Motor neuron (in vitro differentiated cells): Measurements from ENCODE around the gene BPIFB6. TPM values are rescaled to one million over a fixed set of nuclear protein-coding genes. Genes with fewer than 3 reads are reported as not detected.

ENCODE experiments used
- ATAC-seq, 8 experiments: fragments of 200-7000 bp; cut with Tn5 transposase; replicated peaks in 6 of 8; 2 replicates each; pipeline ENCODE4 v1.8.0; 2021; ENCODE audit warnings: mild to moderate bottlenecking in 8 of 8, moderate library complexity in 8 of 8
- H3K27ac ChIP-seq, 2 donors: fragments of 250-450 bp; sonication (Bioruptor Pico); 2 replicates each; pipeline ENCODE4 v1.9.0; 2021; ENCODE audit warnings: antibody characterized with exemption in 2 of 2, mild to moderate bottlenecking in 2 of 2, moderate library complexity in 1 of 2
- H3K4me1 ChIP-seq, 2 donors: fragments of 250-450 bp; sonication (Bioruptor Pico); replicated peaks in 1 of 2; 2 replicates each; pipeline ENCODE4 v1.6.1; 2021; ENCODE audit warnings: antibody characterized with exemption in 2 of 2, mild to moderate bottlenecking in 2 of 2, moderate library complexity in 1 of 2
- H3K4me3 ChIP-seq, 5 donors: fragments of 250-450 bp; sonication (Bioruptor Pico); 2 replicates each; pipeline ENCODE4 v1.9.0; 2021; ENCODE audit warnings: antibody characterized with exemption in 5 of 5, mild to moderate bottlenecking in 5 of 5, moderate library complexity in 4 of 5
- WGBS, 10 experiments: fragments of 450-650 bp; shearing (Covaris generic); methylation state at CpG; one replicate each; pipeline ENCODE4 v1.0.0; 2022; 5-methylcytosine and 5-hydroxymethylcytosine counted together
- in situ Hi-C, 9 experiments: fragments of 400-800 bp; cut with MboI; loops; one replicate each; pipeline ENCODE4 v1.15.0; 2021; ENCODE audit warnings: low sequenced_read_pairs in 9 of 9, low pct_unique_long_range_greater_than_20kb in 2 of 9; ENCODE audit not compliant: unreplicated experiment in 9 of 9
- total RNA-seq, 8 experiments: library from RNA; unstranded; fragments of 300-600 nt; gene quantifications; 2 replicates each; pipeline versions ENCODE4 v1.2.3 to v1.2.4, GENCODE V29; 2022

The BPIFB6 gene
- total RNA-seq, 8 experiments from 2014 or later: not detected

DNA sequence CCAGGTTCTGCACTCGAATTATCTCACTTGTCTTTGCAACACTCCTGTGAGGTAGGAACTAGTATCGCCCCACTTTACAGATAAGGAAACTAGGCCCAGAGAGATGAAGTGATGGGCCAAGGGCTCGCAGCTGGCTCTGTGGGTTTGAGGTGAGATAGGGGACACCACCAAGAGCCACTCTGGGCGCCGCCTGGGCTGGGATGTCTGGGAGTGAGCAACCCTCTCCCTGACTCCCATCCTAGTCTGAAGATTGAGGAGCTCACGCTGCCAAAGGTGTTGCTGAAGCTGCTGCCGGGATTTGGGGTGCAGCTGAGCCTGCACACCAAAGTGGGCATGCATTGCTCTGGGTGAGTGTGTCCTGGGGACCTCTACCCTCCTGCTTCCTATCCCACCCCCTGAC, 27.7 kb downstream of the BPIFB6 start:
- WGBS, 10 experiments: 46 to 94% (median 89%) methylated on average over 2 to 4 of the region's 7 CpGs; no CpG with 5 or more reads in 5 of the 10 experiments
- Histone ChIP-seq H3K4me3 (no peak overlapping the region), H3K4me1 (peaks cover 9% of the 10 kb centered on the region in 2 donors), H3K27ac (no peak overlapping the region)
- in situ Hi-C loops: loop anchor here in 1 of 9 experiments (25.0 kb wide), 1 partner anchor 147 kb away; no protein-coding TSS in a partner anchor
- ATAC-seq: no peak

DNA sequence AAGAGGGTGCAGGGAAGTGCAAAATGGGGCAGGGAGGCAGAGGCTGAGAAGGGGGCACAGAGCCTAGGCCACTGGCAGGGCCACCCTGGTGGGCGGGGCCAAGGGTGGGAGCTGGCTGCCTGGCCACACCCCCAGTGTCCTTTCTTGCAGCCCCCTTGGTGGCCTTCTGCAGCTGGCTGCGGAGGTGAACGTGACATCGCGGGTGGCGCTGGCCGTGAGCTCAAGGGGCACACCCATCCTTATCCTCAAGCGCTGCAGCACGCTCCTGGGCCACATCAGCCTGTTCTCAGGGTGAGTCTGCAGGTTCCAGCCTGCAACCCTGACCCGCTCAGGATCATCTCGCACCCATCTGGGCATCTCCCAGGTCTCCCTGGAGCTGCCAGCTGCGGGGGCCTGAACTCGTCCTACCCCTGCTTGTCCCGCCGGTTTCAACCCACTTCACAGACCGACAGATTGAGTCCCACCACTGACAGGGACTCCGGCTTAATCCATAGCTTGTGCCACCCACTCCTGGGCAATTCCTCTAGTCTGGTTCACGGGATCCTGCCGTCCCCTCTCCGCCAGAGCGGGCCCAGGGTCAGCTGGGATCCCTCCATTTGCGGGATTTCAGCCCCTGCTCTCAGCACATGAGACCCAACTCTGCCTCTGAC, 28.4 kb downstream of the BPIFB6 start:
- 80 to 94% (median 87%) methylated on average over 1 to 3 of the region's 22 CpGs; no CpG with 5 or more reads in 7 of the 10 experiments for WGBS, 10 experiments
- peaks cover 9% of the 10 kb centered on the region in 2 donors for H3K4me1 ChIP-seq
- in situ Hi-C loops: loop anchor here in 1 of 9 experiments (25.0 kb wide), 1 partner anchor 148 kb away; no protein-coding TSS in a partner anchor
- no peak overlapping the region for H3K27ac ChIP-seq
- H3K4me3 ChIP-seq: no peak overlapping the region
- ATAC-seq: no peak

DNA sequence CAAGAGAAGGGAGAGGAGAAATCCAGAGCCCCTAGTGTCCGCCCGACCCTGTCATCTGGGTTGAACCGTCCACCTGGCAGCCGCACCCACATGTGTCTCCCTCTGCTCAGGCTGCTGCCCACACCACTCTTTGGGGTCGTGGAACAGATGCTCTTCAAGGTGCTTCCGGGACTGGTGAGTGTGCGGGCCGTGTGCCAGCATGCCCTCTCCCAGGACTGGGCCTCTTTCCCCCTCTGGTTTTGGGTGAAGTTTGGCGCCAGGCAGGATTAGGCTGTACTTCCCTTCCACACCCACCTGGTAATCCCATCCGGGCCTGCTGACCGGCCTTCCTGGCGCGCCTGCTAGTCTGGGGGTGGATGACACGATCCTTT, 30.2 kb downstream of the BPIFB6 start:
- no peak for ATAC-seq
- Histone ChIP-seq H3K27ac (no peak overlapping the region), H3K4me1 (peaks cover 9% of the 10 kb centered on the region in 2 donors), H3K4me3 (no peak overlapping the region)
- in situ Hi-C loops: loop anchor here in 1 of 9 experiments (25.0 kb wide), 1 partner anchor 149 kb away; no protein-coding TSS in a partner anchor
- WGBS, 10 experiments: 60 to 100% (median 82%) methylated on average over 1 to 4 of the region's 14 CpGs; no CpG with 5 or more reads in 6 of the 10 experiments

DNA sequence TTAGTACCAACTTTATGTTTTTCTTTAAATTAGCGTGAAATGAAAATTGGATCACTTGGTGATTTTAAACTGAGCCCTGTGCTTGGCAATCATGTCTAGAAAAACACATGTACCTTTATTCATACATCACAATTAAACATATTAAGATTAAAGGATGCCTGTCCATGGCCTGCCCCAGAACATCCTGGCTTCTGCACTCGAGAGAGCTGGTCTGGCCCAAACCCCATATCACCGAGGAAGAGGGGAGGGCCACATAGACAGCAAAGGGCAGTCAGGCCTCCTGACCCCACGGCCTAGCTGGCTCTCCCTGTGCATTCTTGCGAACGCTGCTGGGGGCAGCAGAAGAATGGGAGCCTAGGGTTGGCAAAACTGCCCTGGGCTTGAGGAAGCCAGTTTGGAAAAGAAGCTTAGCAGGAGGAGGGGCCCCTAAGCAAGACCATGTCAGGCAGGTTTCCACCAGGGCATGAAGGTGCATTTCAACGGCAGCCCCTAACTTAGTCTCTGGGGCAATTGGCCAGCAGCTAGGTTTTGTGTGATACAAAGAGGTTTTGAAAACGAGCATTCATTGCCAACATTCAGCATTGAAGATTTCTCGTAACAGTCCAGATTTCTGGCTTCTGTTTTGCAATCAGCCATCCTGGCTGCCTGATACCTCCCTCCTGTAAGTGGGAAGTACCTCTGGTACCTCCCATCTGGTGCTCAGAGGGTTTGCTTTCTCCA, 30.8 kb downstream of the BPIFB6 start:
- no peak overlapping the region for H3K4me3 ChIP-seq
- WGBS, 10 experiments: 7 to 51% (median 28%) methylated on average over 2 to 6 of the region's 9 CpGs; no CpG with 5 or more reads in 1 of the 10 experiments
- no peak overlapping the region for H3K27ac ChIP-seq
- peaks cover 9% of the 10 kb centered on the region in 2 donors for H3K4me1 ChIP-seq
- peak in 1 of 8 experiments; percentile 35 for ATAC-seq
- in situ Hi-C loops: loop anchor here in 1 of 9 experiments (25.0 kb wide), 1 partner anchor 150 kb away; no protein-coding TSS in a partner anchor

DNA sequence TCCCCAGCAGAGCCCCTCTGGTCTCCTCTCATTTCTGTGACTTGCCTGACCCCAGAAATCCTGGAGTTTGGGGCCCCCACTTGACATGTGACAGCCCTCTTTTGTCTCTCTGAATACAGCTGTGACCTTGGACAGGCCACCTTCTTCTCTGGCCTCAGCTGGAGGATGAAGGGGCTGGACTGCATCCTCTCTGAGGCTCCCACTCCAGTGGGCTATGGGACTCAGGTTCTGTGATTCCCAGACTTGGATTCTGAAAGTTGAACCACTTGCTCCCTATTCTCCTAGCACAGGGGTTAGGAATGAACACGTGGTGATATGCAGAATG, 31.3 kb downstream of the BPIFB6 start:
- no peak for ATAC-seq
- WGBS, 10 experiments: 0% methylated on average over 1 of the region's 1 CpG; no CpG with 5 or more reads in 9 of the 10 experiments
- Histone ChIP-seq H3K4me3 (no peak overlapping the region), H3K27ac (no peak overlapping the region), H3K4me1 (peaks cover 9% of the 10 kb centered on the region in 2 donors)
- in situ Hi-C loops: loop anchor here in 1 of 9 experiments (25.0 kb wide), 1 partner anchor 150 kb away; no protein-coding TSS in a partner anchor

DNA sequence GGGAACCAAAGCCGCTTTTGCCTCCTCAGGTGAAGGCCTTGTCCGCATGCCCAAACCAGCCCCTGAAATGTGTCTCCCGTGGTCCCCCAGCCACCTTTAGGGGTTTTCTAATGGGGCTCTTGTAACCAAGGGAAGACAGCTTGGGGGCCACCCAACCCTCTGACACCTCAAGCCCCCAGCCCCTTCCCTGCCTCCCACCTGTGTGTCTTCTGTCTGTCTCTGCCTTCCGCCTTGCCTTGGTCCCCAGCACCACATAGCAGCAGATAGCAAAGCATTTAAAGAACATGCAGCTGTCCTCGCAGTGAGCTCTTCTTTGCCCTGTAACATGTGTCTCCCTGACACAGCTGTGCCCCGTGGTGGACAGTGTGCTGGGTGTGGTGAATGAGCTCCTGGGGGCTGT, 31.8 kb downstream of the BPIFB6 start:
- H3K4me3 ChIP-seq: no peak overlapping the region
- no peak overlapping the region for H3K27ac ChIP-seq
- 0 to 92% (median 38%) methylated on average over 1 to 2 of the region's 6 CpGs; no CpG with 5 or more reads in 6 of the 10 experiments for WGBS, 10 experiments
- H3K4me1 ChIP-seq: peaks cover 9% of the 10 kb centered on the region in 2 donors
- ATAC-seq: no peak
- in situ Hi-C loops: loop anchor here in 1 of 9 experiments (25.0 kb wide), 1 partner anchor 151 kb away; no protein-coding TSS in a partner anchor

DNA sequence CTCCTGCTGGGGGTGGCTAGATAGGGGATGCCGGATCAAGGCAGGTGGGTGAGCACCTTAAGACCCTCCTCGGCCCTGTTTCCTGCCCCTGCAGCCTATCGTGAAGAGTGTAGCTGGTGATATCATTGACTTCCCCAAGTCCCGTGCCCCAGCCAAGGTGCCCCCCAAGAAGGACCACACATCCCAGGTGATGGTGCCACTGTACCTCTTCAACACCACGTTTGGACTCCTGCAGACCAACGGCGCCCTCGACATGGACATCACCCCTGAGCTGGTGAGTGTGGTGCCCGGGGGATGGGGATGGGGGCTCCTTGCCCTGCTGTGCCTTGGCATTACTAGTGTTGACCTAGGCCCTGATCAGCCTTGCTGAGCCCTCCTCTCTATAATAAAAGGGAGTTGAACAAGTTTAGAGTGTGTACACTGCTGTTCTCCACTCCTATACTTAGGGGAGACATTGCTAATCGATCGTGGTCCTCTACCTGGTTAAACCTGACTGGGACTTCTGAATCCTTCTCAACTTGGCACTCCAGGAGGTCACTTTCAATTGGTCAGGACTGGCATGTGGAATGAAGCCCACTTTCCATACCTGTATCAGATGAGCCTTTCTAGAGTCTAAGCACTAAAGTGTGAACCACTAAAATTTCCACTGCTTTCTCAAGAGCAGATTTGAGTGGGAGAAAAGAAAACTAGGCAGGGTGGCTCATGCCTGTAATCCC, 33.3 kb downstream of the BPIFB6 start:
- H3K27ac ChIP-seq: no peak overlapping the region
- WGBS, 10 experiments: 40 to 100% (median 94%) methylated on average over 2 to 6 of the region's 11 CpGs; no CpG with 5 or more reads in 6 of the 10 experiments
- in situ Hi-C loops: loop anchor here in 1 of 9 experiments (25.0 kb wide), 1 partner anchor 152 kb away; no protein-coding TSS in a partner anchor
- H3K4me1 ChIP-seq: peaks cover 9% of the 10 kb centered on the region in 2 donors
- H3K4me3 ChIP-seq: no peak overlapping the region
- ATAC-seq: no peak

DNA sequence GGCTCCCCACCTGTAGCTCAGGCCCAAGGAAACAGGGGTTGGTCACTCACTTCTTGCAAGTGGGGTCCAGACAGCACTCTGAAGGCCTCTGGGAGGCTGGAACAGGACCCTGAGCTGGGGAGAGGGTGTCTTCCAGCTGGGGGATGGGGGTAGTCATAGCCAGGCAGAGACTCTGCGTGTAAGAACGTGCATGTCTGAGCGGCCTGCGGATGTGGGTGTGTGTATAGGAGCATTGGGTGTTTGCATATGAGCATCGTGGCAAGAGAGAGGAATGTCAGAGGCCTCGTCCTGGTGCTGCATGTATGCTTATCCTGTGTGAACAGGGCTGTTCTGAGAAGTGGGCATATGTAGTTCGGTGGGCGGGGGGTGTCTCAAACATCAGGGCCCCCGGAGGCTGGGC, 34.3 kb downstream of the BPIFB6 start:
- Histone ChIP-seq H3K4me1 (peaks cover 9% of the 10 kb centered on the region in 2 donors), H3K4me3 (no peak overlapping the region), H3K27ac (no peak overlapping the region)
- WGBS, 10 experiments: 0 to 93% (median 67%) methylated on average over 1 to 6 of the region's 9 CpGs; no CpG with 5 or more reads in 6 of the 10 experiments
- in situ Hi-C loops: loop anchor here in 1 of 9 experiments (25.0 kb wide), 1 partner anchor 153 kb away; no protein-coding TSS in a partner anchor
- ATAC-seq: peak in 3 of 8 experiments; percentile 22 to 90 (median 66)

DNA sequence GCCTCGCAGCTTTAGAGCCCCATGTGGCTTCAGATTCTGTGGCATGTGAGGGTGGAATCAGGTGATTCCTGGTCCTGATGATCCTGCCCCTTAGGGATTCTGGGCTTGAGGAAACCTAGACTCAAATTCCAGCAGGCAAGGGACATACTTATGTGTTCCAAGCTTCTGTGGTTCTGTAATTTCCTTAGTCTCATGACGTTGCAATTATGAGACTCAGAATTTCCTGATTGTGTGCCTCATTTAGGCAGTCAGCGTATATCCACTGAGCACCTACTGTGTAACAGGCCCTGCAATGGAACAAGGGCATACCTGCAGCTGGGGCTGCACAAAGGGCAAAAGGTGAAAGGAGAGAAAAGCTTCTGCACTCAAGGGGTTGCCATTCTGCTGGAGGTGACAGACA, 36.4 kb downstream of the BPIFB6 start:
- Histone ChIP-seq H3K4me3 (no peak overlapping the region), H3K27ac (no peak overlapping the region), H3K4me1 (peaks cover 2% of the 10 kb centered on the region in 2 donors)
- in situ Hi-C loops: loop anchor here in 1 of 9 experiments (25.0 kb wide), 1 partner anchor 156 kb away; no protein-coding TSS in a partner anchor
- no peak for ATAC-seq
- 0 to 100% (median 41%) methylated on average over 1 of the region's 3 CpGs; no CpG with 5 or more reads in 4 of the 10 experiments for WGBS, 10 experiments

DNA sequence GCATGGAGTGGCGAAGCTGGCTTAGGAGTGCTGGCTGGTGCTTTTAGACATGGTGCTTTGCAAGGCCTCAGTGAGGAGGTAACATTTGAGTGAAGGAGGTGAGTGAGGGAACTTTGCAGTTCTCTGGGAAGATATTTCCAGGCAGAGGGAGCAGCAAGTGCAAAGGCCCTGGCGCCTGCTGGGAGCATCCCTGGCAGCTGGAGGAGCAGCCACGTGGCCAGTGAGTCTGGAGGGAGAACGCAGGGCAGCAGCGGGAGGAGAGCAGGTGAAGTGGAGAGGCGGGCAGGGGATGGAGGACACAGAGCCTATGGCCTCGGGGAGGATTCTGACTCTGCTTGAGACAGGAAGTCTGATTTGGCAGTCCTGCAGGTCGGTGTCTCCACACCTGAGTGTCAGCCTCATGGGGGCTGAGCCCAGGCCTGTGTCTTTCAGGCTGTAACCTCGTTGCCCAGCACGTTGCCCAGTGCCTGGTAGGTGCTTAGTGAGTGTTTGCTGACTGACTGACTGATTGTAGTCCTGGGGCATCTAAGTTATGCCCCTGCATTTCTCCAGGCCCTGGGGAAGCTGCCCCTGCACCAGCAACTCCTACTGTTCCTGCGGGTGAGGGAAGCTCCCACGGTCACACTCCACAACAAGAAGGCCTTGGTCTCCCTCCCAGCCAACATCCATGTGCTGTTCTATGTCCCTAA, 36.9 kb downstream of the BPIFB6 start:
- Histone ChIP-seq H3K27ac (no peak overlapping the region), H3K4me3 (no peak overlapping the region), H3K4me1 (no peaks in the 10 kb centered on the region)
- in situ Hi-C loops: loop anchor here in 1 of 9 experiments (25.0 kb wide), 1 partner anchor 156 kb away; no protein-coding TSS in a partner anchor
- ATAC-seq: no peak
- WGBS, 10 experiments: 0 to 100% (median 68%) methylated on average over 1 to 5 of the region's 12 CpGs; no CpG with 5 or more reads in 2 of the 10 experiments

DNA sequence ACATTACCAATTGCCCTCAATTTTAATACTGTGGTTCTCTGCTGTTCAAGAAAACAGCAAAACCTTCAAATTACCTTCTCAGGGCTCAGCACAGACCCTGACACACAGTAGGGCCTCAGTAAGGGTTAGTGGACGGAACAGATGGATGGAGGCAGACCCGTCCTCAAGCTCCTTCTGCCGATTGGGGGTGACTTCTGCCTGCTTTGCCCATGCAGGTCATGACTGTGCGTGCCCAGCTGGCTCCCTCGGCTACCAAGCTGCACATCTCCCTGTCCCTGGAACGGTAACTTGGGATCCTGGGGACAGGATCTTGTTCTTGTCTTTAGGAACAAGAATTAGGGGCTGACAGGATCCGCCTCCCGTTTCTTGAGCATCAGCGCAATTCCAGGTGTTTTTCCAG, 38.2 kb downstream of the BPIFB6 start:
- Histone ChIP-seq H3K4me3 (no peak overlapping the region), H3K27ac (no peak overlapping the region), H3K4me1 (no peaks in the 10 kb centered on the region)
- 0 to 100% (median 36%) methylated on average over 1 to 7 of the region's 9 CpGs; no CpG with 5 or more reads in 4 of the 10 experiments for WGBS, 10 experiments
- ATAC-seq: no peak
- in situ Hi-C loops: loop anchor here in 1 of 9 experiments (25.0 kb wide), 1 partner anchor 157 kb away; no protein-coding TSS in a partner anchor
